Transverse colon (tissue), 3 donors: Measurements from ENCODE around the gene SASH3.

Source experiments
- POLR2A ChIP-seq: fragments of 450-650 bp; IDR thresholded peaks from one replicate; pipeline ENCODE4 v1.6.1; 2016; ENCODE audit warnings: antibody characterized with exemption, mild to moderate bottlenecking, moderate library complexity
- TF ChIP-seq, protein P1 (sequence below), 5 experiments: fragments of 200-600 bp in 3 of 5; fragments of 450-650 bp in 2 of 5; sonication (generic) in 3 of 5; IDR thresholded peaks; 1 replicate in 2 of 5; 2 replicates in 3 of 5; pipeline ENCODE4 v1.5.1; 2016 to 2017; ENCODE audit warnings: antibody characterized with exemption in 5 of 5, inconsistent platforms in 3 of 5, mild to moderate bottlenecking in 2 of 5, moderate library complexity in 1 of 5

DNA sequence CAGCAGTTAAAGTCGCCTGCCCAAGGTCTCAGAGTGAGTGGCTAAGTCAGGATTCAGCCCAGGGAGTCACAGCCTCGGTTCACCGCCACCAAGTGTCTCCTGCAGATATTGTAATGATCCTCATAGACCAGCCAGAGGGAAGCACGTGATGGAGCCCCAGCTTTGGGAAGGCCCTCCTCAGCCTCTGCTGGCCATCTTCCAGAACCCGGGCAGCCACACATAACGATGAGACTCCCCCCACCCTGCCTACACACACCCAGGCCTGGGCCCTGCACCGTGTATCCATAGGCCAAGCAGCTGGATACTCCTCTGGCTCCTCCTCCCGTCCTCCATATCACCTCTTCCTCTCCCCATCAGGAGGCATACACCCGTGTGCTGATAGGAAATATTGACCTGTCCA, 19.6 kb upstream of the SASH3 start:
- TF ChIP-seq, protein P1, sequence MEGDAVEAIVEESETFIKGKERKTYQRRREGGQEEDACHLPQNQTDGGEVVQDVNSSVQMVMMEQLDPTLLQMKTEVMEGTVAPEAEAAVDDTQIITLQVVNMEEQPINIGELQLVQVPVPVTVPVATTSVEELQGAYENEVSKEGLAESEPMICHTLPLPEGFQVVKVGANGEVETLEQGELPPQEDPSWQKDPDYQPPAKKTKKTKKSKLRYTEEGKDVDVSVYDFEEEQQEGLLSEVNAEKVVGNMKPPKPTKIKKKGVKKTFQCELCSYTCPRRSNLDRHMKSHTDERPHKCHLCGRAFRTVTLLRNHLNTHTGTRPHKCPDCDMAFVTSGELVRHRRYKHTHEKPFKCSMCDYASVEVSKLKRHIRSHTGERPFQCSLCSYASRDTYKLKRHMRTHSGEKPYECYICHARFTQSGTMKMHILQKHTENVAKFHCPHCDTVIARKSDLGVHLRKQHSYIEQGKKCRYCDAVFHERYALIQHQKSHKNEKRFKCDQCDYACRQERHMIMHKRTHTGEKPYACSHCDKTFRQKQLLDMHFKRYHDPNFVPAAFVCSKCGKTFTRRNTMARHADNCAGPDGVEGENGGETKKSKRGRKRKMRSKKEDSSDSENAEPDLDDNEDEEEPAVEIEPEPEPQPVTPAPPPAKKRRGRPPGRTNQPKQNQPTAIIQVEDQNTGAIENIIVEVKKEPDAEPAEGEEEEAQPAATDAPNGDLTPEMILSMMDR (IDR thresholded peaks at IDR 0.05), result no peak
- TF ChIP-seq POLR2A, result no peak
